COLO668 (cell line): Measurements from ENCODE around the gene CAPN10.

Experiments used
- DNase-seq: peaks from one replicate; lab custom pipeline; 2025; ENCODE audit not compliant: unreplicated experiment; lab: John Stamatoyannopoulos, UW

Gene CAPN10

GRCh38 chr2:240563951-240564560 lies 22.5 kb upstream of the CAPN10 start:
- DNase-seq = no peak

- DNase-seq = peak; percentile 21
These were observed 21.8 kb upstream of the CAPN10 start for GRCh38 chr2:240564561-240565332.

- DNase-seq = peak; percentile 86
These were observed 21.0 kb upstream of the CAPN10 start for GRCh38 chr2:240565333-240566202.

- DNase-seq = peak; percentile 93
These were observed 20.1 kb upstream of the CAPN10 start for GRCh38 chr2:240566203-240567136.

GRCh38 chr2:240567137-240567871 lies 19.2 kb upstream of the CAPN10 start:
- peak; percentile 39 for DNase-seq

- DNase-seq = peak; percentile 85
These were observed 18.5 kb upstream of the CAPN10 start, which contains the start of gene RNPEPL1 for GRCh38 chr2:240567872-240568677. RNPEPL1 (plus strand) TSS chr2:240568484; CDS start chr2:240568587, 103 bp downstream.

- peak; percentile 85 for DNase-seq
These were observed 17.6 kb upstream of the CAPN10 start for GRCh38 chr2:240568678-240569522.

GRCh38 chr2:240569523-240569997 lies 17.0 kb upstream of the CAPN10 start:
- no peak for DNase-seq

GRCh38 chr2:240569998-240570530 lies 16.5 kb upstream of the CAPN10 start:
- DNase-seq = no peak

- DNase-seq = no peak
These were observed 15.8 kb upstream of the CAPN10 start for GRCh38 chr2:240570531-240571313.

GRCh38 chr2:240571314-240571973 lies 15.1 kb upstream of the CAPN10 start:
- DNase-seq = no peak

- no peak for DNase-seq
These were observed 14.1 kb upstream of the CAPN10 start for GRCh38 chr2:240572141-240573031.

GRCh38 chr2:240573071-240573515 lies 13.4 kb upstream of the CAPN10 start:
- DNase-seq = no peak

- DNase-seq = no peak
These were observed 12.8 kb upstream of the CAPN10 start for GRCh38 chr2:240573516-240574385.
